Measurements from ENCODE around the gene SPATA7.

DNA sequence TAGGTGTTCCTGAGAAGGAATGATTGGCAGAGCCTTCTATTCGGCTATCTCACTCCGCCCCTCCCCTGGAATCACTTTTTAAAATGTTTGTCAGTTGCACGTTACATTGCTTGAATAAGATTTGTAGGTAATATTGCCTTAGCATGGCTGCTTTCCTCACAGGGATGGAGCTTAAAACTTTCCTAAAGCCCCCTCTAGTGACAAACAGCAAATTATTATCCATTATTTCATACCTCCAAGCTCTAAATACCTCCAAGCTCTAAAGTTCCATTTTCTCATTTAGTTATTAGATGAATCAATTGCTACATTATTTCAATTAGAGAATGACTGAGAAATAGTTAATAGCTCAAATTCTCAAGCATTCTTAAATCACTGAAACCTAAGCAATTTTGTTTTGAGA, 5.1 kb upstream of the SPATA7 start:
- TF ChIP-seq POLR2A (IDR thresholded peaks at IDR 0.05; ENCODE audit: low read length) (no peak), GATA1 (IDR thresholded peaks at IDR 0.05; ENCODE audit: low read depth, low read length) (no peak)

All from erythroblast (primary cell).